HFFc6 (cell line): ENCODE measurements around the gene NCOA3. TPM values are rescaled to one million over a fixed set of nuclear protein-coding genes. Genes with fewer than 3 reads are reported as not detected.
A peak's percentile ranks its signal among the peaks of the same experiment; 100 is the strongest.

Experiments used
- DNase-seq: peaks from one replicate; pipeline ENCODE4 v3.0.0-alpha.2; 2018
- H3K27ac Mint-ChIP-seq: 2 replicates; pipeline ENCODE4 v1.8.0; 2020; ENCODE audit warnings: mild to moderate bottlenecking, mixed read lengths
- H3K27me3 Mint-ChIP-seq: 2 replicates; pipeline ENCODE4 v1.8.0; 2021; ENCODE audit warnings: mild to moderate bottlenecking, moderate library complexity, mixed read lengths; ENCODE audit not compliant: insufficient read depth
- H3K36me3 Mint-ChIP-seq: 2 replicates; pipeline ENCODE4 v1.8.0; 2021; ENCODE audit warnings: low read depth, mixed read lengths
- H3K4me1 Mint-ChIP-seq: 2 replicates; pipeline ENCODE4 v1.8.0; 2020; ENCODE audit warnings: low read depth, mixed read lengths
- H3K4me3 Mint-ChIP-seq: 2 replicates; pipeline ENCODE4 v1.8.0; 2020; ENCODE audit warnings: mild to moderate bottlenecking, moderate library complexity, mixed read lengths
- H3K9me3 Mint-ChIP-seq: 2 replicates; pipeline ENCODE4 v1.8.0; 2020; ENCODE audit warnings: mild to moderate bottlenecking, mixed read lengths
- CTCF ChIP-seq: fragments of 200-600 bp; sonication (generic); IDR thresholded peaks from 2 replicates; pipeline ENCODE4 v1.5.0; 2021; ENCODE audit warnings: antibody characterized with exemption, mild to moderate bottlenecking
- total RNA-seq, 6 experiments: library from RNA; stranded (reverse); fragmentation: NEBNext Ultra II Directional; extraction: Animal tissue kit (Norgen Biotek cat#: 25700); gene quantifications; 2 replicates in 1 of 6; 3 replicates in 5 of 6; pipeline ENCODE4 v1.2.3, GENCODE V29; 2021

NCOA3 gene
- total RNA-seq, 6 experiments from 2014 or later = 28.6 to 40.9 (median 32.7) TPM

- no peak for DNase-seq
- Mint-ChIP-seq H3K4me3 (no peak overlapping the region), H3K9me3 (no peaks in the 10 kb centered on the region), H3K27ac (no peak overlapping the region), H3K27me3 (peaks cover 2% of the 10 kb centered on the region; the same call in 1 of the 2 replicates), H3K4me1 (0 out of 2 replicates have a peak, but pooled peaks cover 7% of the 10 kb centered on the region), H3K36me3 (no peaks in the 10 kb centered on the region)
- TF ChIP-seq CTCF = no peak
Observed at GRCh38 chr20:47660983-47661700, 159.5 kb downstream of the NCOA3 start.

GRCh38 chr20:47661714-47662113 is 160.0 kb downstream of the NCOA3 start:
- H3K4me3 Mint-ChIP-seq = no peak overlapping the region
- no peaks in the 10 kb centered on the region for H3K9me3 Mint-ChIP-seq
- H3K36me3 Mint-ChIP-seq = no peaks in the 10 kb centered on the region
- DNase-seq = no peak
- H3K27ac Mint-ChIP-seq = no peak overlapping the region
- peaks cover 3% of the 10 kb centered on the region for H3K27me3 Mint-ChIP-seq
- 0 out of 2 replicates have a peak, but pooled peaks cover 7% of the 10 kb centered on the region for H3K4me1 Mint-ChIP-seq
- TF ChIP-seq CTCF = no peak

GRCh38 chr20:47662483-47663353 is 161.0 kb downstream of the NCOA3 start:
- Mint-ChIP-seq H3K4me1 (0 out of 2 replicates have a peak, but pooled peaks cover 7% of the 10 kb centered on the region), H3K4me3 (no peak overlapping the region), H3K9me3 (no peaks in the 10 kb centered on the region), H3K36me3 (no peaks in the 10 kb centered on the region), H3K27ac (no peak overlapping the region), H3K27me3 (peaks cover 5% of the 10 kb centered on the region)
- DNase-seq = no peak
- no peak for TF ChIP-seq CTCF

- H3K4me3 Mint-ChIP-seq = no peak overlapping the region
- H3K36me3 Mint-ChIP-seq = no peaks in the 10 kb centered on the region
- peak; percentile 99 for TF ChIP-seq CTCF
- H3K27me3 Mint-ChIP-seq = peaks cover 5% of the 10 kb centered on the region
- H3K9me3 Mint-ChIP-seq = no peaks in the 10 kb centered on the region
- peak; percentile 69 for DNase-seq
- H3K27ac Mint-ChIP-seq = 0 out of 2 replicates have a peak overlapping the region, but pooled peaks have one; percentile 10
- H3K4me1 Mint-ChIP-seq = 0 out of 2 replicates have a peak, but pooled peaks cover 7% of the 10 kb centered on the region
Observed at GRCh38 chr20:47663354-47664067, 161.8 kb downstream of the NCOA3 start.

GRCh38 chr20:47664068-47664437 is 162.4 kb downstream of the NCOA3 start:
- no peak for DNase-seq
- peaks cover 9% of the 10 kb centered on the region for H3K27me3 Mint-ChIP-seq
- TF ChIP-seq CTCF = peak; percentile 70
- H3K4me1 Mint-ChIP-seq = 0 out of 2 replicates have a peak, but pooled peaks cover 7% of the 10 kb centered on the region
- no peaks in the 10 kb centered on the region for H3K36me3 Mint-ChIP-seq
- 0 out of 2 replicates have a peak overlapping the region, but pooled peaks have one; percentile 10 for H3K27ac Mint-ChIP-seq
- H3K9me3 Mint-ChIP-seq = no peaks in the 10 kb centered on the region
- no peak overlapping the region for H3K4me3 Mint-ChIP-seq
